RCC 7860 (cell line): ENCODE results near the gene LRRC56.
"Not testable (repeated sequence)": the region's sequence is repeated elsewhere in the genome, so short reads cannot be mapped to it uniquely, and the experiment has no call there.

Experiments
- DNase-seq: peaks from one replicate; pipeline ENCODE4 v3.0.0-alpha.2; 2015; ENCODE audit warnings: low spot score
- FAIRE-seq: peaks from 2 replicates; lab custom pipeline; 2012; peaks lifted over from hg19 to GRCh38; lab: Jason Lieb, UNC

LRRC56 gene

DNA sequence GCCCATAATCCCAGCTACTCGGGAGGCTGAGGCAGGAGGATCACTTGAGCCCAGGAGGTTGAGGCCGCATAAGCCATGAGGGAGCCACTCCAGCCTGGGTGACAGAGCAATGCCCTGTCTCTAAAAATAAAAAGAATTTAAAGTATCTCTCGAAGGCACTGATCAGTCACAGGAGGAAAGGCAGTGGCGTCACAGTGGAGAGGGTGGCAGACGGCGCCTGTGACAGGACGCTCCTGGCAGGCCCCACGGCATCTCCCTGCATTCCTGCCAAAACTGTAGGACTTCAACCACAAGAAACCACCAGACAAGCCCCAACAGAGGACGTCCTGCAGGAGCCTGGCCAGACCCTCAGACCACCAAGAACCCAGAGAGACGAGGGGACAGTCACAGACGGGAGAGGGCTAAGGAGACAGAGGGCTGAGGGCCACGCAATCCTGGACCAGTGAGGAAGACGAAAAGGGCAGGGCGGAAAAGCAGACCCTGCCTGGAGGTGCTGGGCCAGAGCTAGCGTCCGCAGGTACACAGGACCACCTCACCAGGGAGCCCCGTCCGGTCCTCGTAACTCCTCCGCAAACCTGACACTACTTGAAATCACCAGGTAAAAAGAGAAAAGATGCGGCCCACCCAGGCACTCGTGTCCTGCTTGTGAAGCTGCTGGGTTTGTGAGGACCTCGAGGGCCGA, 36.2 kb upstream of the LRRC56 start:
- DNase-seq, result no peak
- no peak for FAIRE-seq

DNA sequence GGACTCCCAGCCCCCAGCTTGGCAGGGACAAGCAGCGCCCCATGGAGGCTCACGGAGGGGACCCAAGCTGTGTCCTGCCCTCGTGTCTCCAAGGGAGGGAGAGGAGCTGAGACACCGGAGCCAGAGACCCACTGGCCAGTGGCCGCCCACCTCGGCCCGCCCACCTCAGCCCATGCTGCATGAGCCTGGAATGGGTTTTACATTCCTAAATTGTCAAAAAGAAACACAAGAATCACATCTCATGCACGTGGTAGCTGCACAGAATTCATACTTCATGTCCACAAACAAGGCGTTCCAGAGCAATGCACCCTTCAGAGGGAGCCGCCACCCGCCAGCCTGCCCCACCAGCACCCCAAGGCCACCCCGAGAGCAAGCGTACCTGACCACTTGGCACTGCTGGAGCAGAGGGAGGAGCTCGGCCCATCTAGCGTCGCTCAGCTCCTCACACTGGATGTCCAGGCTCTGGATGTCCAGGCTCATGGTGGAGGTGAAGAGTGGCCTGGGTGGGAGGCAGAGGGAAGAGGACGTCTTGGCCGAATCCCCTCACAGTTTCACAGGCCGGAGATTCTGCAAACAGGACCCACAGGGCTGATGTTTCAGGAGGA, 35.5 kb upstream of the LRRC56 start:
- DNase-seq, result no peak
- no peak for FAIRE-seq

DNA sequence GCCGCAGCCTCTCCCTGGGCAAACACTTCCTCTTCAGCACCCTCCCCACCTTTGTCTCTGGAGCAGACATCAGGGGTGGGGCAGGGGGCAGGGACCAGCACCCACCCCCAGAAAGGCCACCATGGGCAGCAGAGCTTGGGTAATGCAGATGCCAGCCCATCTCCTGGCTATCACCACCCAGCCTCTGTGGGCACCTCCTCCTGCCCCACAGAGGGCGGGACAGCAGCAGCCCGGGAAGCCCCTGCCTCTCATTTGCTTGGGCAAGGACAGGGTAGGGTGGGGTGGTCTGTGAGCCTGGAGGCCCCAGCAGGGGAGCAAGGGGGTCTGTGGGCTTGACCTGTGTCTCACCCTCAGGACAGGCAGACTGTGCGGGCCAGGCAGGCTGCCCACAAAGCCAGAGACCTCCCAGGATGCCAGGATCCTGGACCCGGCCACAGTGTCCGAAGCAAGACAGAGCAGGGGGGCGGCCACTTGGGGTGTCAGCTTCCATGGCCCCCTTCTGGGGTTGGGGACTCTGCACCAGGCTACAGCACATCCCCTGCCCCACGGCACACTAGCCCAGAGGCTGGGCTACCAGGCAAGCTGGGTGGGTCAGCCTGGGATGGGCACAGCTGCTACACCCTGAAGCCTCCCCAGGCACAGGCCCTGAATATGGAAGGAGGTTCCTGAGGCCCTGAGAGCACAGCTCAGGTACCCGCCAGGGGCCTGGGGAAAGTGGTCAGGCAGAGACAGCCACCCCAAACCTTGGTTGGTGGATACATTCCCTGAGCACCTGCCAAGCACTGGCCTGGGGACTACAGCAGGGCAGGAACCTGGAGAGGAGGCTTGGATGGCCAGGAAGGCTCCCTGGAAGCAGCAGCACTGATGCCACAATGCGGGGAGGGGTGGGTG, 34.8 kb upstream of the LRRC56 start:
- FAIRE-seq (no peak), DNase-seq (no peak)

DNA sequence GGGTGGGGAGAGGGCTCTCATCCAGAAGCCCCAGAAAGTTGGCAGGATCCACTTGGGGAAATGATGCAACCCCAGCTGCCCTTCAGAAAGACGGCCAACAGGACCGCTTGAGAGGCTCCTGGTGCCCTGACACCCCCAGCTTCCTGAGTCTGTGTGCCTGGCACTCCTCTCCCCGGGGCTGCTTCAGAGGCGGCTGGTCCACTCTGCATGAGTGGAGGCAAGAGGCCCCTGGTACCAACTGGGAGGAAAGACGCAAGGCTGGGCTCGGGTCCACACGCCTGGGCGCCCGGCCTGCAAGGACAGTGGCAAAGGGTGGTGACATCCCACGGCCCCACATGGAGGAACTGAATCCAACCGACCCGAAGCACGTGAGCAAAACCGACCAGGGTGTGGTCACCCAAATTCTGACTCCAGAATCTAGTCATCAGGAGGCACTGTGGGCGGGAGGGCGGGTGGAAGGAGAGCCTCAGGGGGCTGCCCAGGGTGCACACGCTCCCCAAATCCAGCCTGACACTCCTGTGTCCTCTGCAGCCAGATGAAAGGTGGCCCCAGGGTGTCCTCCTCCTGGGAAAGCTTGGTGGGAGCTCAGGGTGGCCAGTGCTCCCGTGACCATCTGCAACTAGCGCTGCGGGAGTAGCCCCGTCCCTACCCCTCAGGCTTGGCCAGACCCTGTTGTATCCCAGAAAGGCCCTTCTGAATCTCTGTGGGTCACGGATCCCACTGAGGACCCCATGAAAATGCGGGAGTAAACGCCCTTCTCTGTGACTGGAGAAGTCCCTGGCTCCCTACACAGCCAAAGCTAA, 33.9 kb upstream of the LRRC56 start:
- DNase-seq (no peak), FAIRE-seq (no peak)

DNA sequence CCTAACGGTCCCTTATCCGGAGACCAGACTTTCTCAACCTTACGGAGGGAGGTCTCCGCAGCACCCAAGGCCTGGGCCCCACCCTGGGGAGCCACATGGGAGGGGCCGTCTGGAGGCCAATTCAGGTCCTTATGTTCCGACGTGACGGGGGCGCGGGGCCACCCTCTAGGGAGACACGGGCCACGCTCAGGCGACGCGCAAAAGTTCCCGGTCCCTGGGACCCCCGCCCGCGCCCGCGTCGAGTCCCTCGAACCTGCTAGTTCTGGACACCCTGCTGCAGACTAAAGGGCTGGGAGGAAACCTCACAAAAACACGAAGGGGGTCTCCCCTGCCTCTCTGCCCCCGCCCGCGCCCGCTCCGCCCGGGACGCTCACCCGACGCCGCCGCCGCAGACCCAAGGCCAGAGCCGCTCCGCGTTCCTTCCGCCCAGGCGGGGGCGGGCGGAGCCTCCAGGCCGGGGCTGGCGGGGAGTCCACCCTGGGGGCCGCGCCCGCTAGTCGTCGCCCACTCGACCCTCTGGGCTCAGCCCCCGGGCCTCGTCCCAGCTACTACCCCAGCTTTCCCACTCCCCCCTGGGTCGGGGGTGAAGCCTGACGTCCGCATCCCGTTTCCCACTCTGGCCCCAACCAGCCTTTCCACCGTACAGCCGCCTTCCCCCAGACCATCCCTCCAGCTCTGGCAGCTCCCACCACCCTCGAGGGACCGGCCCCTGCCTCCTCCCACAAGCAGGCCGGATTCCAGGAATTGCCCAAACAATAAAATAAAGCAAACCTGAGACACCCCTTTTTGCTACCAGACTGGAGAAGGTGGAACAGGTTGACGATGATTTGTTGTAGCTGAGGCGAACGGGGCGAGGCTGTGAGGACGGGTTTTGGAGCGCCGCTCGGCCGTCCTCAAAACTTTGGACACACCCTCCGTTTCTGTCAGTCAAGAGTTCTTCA, 33.0 kb upstream of the LRRC56 start:
- DNase-seq (no peak), FAIRE-seq (no peak)

DNA sequence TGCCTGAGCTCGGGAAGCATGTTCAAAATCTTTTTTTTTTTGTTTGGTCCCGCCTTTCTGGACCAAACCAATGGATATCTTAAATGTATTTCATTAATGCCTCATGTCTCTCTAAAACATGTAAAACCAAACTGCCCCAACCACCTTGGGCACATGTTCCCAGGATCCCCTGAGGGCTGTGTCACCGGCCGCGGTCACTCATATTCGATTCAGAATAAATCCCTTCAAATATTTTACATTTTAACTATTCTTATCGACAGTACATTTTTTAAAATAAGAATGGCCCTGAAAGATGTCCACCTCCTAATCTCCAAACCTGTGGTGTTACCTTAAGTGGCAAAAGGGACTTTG, 32.4 kb upstream of the LRRC56 start:
- no peak for FAIRE-seq

DNA sequence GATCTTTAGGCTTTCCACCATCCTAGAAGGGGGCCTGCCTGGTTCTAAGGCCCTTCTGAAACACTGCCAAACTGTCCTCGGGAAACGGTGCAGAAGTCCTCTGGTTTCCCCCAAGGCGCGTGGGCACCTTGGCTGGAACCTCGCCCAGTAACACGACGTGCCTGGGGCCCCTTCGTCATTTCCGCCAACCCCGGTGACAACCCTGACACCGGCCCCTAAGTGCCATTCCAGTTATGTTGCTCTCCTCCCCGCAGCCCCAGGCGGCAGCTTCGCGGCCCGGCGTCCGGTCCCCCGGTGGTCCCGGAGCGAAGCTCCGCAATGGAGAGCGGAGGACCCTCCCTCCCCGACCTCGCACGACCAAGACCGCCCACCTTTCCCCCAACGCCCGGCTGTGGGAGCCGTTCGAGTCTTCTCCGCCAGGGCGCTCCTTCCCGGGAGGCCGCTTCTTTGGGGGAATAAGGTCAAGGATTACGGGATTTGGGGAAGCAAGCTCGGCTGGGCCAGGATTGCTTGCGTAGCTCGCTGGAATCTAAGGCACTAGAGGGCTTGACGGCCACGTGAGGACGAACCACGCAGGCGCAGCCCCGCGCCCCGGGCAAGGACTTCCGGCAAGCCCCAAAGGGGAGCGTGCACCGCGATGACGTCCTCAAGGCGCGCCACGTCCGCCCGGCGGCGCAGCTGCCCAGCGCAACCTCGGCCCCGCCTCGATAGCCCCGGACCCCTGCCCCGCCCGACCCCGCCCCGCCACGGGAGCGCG, 30.9 kb upstream of the LRRC56 start:
- peak; percentile 85 for DNase-seq
- FAIRE-seq, result no peak

More for the DNA sequence above, 32.4 kb upstream of the LRRC56 start:
- no peak for DNase-seq

DNA sequence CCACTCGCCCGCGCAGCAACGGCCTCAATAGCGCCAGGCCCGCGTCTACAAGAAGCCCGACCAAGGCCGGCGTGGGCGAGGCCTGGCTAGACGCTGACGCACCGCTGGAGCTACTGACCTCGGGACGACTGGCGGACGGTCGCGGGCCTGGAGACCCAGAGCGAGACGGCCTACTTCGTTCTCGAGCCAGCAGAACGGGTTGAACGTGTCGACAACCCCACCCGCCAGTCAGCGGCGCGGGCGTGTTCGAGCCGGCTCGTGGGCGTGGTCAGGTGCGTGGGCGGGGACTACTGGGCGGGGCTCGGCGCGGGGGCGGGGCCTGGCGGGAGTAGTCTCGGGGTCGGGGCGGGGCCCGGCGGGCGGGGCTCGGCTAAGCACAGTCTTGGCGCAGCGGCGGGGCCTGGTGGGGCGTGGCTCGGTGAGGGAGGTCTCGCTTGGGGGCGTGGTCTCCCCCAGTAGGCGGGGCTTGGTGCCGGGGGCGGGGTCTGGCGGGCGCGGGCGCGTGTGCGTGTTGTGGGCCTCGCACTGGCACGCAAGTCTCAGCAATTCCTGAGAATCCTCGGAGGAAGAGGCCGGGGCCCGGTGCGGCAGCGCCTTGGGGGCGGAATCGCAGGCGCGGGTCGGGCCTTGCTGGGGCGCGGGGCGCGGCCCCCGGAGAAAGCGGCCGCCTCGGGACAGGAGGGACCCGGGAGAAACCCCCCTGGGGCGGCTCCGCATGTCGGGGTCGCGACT, 30.2 kb upstream of the LRRC56 start, which contains the start of gene RNH1:
RNH1 (minus strand) TSS at position 248 of the 732 bp plus-strand sequence. CDS start 5,080 bp downstream, outside the sequence.
- DNase-seq (peak; percentile 84), FAIRE-seq (no peak)

DNA sequence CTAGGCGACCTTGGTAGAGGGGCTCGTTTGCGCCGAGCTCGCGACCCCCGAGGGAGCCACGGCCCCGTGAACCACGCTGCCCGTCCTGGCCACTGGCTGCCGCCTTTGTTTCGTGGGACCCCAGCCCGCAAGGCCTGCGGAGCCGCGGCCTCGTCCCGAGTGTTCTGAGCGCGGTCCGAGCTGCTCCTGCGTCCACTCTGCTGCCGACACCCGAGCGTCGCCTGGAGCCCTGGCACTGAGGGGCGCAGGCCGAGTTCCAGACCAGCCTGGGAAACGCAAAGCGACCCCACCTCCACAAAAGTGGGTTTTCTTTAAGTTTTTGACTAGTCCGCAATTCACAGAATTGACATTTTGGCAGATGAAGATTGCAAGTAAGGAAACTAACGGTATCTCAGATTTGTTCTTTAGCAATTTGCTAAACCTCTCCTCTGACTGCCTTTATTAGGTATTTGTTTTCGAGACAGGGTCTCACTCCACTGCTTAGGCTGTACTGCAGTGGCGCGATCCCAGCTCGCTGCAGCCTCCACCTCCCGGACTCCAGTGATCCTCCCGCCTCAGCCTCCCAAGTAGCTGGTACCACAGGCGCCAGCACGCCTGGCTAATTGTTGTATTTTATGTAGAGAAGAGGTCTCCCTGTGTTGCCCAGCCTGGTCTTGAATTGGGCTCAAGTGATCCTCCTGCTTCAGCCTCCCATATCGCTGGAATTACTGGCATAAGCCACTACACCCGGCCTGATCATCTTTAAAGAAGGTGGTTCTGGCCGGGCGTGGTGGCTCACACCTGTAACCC, 29.4 kb upstream of the LRRC56 start:
- FAIRE-seq (no peak), DNase-seq (no peak)

DNA sequence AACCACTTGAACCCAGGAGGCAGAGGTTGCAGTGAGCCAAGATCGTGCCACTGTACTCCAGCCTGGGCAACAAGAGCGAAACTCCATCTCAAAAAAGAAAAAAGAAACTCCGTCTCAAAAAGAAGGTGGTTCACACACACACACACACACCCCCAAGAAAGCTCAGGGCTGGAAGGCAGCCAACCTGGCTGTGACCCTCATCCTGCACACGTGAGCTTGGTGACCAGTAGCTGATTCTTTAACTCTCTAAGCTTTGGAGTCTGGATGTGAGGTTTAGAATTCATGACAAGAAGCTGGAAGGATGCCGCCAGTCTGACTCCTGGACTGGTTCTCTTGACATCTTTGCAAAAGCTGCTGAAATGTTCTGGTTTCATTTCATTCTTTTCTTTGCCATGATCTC, 28.4 kb upstream of the LRRC56 start:
- FAIRE-seq (no peak), DNase-seq (no peak)

DNA sequence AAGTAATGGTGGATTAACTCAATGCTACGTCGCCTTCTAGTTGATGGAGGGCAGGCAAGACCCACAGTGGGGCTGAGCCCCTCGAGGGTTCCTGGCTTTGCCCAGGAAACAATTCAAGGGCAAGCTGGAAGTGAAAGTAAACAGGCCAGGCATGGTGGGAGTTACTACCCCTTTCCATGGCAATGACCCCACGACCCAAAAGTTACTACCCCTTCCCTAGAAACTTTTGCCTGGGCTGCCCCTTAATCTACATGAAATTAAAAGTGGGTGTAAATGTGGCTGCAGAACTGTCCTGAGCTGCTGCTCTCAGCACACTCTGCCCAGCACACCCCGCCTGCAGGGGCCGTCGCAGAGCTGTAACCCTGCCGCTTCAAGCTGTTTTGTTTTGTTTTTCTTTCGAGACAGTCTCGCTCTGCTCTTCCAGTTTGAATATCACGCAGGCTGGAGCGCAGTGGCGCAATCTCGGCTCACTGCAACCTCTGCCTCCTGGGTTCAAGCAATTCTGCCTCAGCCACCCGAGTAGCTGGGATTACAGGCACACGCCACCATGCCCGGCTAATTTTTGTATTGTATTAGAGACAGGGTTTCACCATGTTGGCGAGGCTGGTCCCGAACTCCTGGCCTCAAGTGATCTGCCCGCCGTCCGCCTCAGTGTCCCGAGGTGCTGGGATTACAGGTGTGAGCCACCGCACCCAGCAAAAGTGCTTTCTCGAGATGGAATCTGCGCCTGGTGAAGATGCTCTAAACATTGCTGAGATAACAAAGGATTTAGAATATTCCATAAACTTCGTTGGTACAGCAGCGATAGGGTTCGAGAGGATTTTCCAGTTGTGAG, 24.3 kb upstream of the LRRC56 start:
- FAIRE-seq, result no peak
- DNase-seq, result no peak

DNA sequence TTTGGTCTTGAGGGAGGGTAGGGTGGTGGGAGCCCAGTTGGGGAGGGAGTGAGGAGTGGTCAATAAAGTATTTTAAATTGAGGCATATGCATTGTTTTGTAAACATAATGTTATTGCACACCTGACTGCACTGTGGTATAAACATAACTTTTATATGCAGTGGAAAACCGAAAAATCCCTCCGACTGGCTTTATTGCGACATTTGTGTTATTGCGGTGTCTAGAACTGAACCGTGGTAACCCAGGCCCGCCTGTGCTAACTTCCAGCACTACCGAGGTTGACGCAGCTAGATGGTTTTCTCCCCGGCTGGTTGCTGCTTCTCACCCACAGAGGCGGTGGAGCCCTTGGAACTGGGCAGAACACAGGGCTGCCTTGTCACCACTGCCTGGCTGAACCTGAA, 22.7 kb upstream of the LRRC56 start:
- DNase-seq, result no peak
- FAIRE-seq, result no peak

DNA sequence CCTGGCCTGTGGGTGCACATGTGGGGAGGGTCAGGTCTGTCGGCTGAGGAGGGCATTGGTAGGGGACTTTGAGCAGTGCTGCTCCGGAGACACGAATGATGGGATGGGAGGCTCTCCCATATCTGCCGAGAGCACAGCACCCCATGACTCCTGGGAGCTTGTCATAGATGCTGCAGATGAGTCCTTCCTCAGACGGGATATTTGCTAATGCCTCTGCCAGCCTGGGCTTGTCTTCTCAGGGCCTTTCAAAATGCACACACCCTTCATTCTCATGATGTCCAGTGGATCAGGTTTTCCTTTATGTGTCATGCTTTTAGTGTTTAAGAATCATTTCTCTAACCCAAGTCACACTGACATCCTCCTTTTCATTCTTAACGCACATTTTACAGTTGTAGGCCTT, 22.2 kb upstream of the LRRC56 start:
- FAIRE-seq (no peak), DNase-seq (no peak)

DNA sequence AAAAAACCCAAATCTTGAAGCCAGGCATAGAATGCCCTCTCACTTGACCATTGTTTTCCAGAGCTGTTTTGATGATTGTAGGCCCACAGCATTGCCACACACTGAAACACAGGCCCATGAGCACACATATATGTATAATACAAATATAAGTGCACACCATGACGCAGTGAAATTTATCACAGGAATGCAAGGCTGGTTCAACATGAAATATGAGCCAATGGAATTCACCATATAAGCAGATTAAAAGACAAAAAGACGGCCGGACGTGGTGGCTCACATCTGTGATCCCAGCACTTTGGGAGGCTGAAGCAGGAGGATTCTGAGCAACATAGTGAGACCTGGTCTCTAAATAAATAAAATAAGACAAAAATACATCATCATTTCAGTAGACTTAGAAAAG, 20.9 kb upstream of the LRRC56 start:
- FAIRE-seq, result no peak

DNA sequence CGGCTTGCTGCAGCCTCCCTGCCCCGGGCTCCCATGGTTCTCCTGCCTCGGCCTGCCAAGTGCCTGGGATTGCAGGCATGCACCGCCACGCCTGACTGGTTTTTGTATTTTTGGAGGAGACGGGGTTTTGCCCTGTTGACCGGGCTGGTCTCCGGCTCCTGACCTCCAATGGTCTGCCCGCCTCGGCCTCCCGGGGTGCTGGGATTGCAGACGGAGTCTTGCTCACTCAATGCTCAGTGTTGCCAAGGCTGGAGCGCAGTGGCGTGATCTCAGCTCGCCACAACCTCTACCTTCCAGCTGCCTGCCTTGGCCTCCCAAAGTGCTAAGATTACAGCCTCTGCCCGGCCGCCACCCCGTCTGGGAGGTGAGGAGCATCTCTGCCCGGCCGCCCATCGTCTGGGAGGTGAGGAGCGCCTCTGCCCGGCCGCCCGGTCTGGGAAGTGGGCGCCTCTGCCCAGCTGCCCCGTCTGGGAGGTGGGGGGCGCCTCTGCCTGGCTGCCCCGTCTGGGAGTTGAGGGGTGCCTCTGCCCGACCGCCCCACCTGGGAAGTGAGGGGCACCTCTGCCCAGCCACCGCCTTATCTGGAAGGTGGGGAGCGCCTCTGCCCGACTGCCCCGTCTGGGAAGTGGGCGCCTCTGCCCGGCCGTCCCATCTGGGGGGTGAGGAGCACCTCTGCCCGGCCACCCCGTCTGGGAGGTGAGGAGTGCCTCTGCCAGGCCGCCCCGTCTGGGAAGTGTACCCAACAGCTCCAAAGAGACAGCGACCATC, 20.2 kb upstream of the LRRC56 start:
- FAIRE-seq, DNase-seq: not testable (repeated sequence)

More for the DNA sequence above, 20.9 kb upstream of the LRRC56 start:
- DNase-seq, result no peak
